AG10803 (cell line): ENCODE data around the gene RBL1.
"Not testable (repeated sequence)": the region's sequence is repeated elsewhere in the genome, so short reads cannot be mapped to it uniquely, and the experiment has no call there.

ENCODE experiments used
- DNase-seq: peaks from one replicate; pipeline ENCODE4 v3.0.0; 2010; ENCODE audit warnings: low read depth
- H3K4me3 ChIP-seq: 2 replicates; pipeline ENCODE4 v1.5.1; 2011; ENCODE audit warnings: mild to moderate bottlenecking, low read length, control low read depth
- CTCF ChIP-seq: conservative IDR thresholded peaks from 2 replicates; pipeline ENCODE4 v1.5.1; 2011; ENCODE audit warnings: mild to moderate bottlenecking, low read length, control low read depth, inconsistent platforms

Gene RBL1

GRCh38 chr20:36975099-36975818 lies 120.5 kb downstream of the RBL1 start:
- TF ChIP-seq CTCF = no peak
- no peak for DNase-seq
- no peak overlapping the region for H3K4me3 ChIP-seq

GRCh38 chr20:36974660-36975059 lies 121.1 kb downstream of the RBL1 start:
- TF ChIP-seq CTCF = no peak
- no peak for DNase-seq
- no peak overlapping the region for H3K4me3 ChIP-seq

- no peak overlapping the region for H3K4me3 ChIP-seq
- no peak for DNase-seq
- TF ChIP-seq CTCF = no peak
Measured at GRCh38 chr20:36971103-36971502, 124.7 kb downstream of the RBL1 start.

DNA sequence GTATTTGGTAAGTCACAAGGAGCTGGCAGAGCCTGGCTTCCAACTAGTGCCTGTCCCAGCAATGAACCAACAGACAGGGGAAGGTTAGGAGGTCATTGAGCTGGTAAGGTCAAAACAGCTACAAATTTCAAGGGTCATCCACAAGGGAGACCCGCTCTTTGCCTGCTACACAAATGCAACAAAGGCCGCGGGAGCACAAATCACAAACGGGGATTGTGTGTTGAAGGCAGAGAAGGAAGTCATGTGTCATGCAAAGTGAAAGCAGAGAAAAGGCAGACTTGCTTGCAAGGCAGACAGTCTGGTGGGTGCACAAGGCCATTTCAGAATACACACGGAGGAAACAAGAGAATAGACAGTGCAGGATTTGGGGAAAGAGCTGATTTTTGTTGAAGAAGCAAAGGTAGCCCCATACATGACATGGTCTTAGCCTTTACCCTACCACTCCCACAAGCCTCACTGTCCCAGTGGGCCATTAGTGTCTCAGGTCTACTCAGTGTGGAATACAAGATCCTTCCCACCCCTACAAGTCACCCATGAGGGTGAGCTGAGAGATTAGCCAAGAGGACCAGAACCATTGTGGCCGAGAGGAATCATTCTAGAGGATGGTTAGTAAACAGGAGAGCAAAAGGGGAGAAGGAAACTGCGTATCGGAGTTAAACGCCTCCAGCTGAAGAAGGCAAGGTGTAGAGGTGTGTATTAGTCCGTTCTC lies 126.2 kb downstream of the RBL1 start:
- H3K4me3 ChIP-seq = no peak overlapping the region
- TF ChIP-seq CTCF = no peak
- no peak for DNase-seq

DNA sequence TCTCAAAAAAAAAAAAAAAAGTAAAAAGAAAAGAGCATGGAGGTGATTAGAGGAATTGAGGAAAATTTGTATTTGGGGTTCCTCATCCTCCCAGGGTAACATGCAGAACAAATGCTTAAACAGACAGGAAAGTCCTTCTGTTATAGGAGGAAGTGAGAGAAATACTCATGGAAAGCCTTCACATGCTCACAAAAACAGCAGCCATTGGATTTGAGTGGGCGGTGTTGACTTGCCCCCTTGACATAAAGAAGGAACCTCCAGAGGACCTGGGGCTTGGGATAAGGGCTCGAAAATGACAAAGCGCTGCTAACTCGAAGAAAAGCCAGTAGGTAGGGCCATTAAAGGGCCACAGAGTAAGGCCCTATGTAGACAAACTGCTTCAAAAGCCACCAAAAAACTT lies 126.7 kb downstream of the RBL1 start:
- H3K4me3 ChIP-seq = no peak overlapping the region
- no peak for TF ChIP-seq CTCF
- DNase-seq = no peak

DNA sequence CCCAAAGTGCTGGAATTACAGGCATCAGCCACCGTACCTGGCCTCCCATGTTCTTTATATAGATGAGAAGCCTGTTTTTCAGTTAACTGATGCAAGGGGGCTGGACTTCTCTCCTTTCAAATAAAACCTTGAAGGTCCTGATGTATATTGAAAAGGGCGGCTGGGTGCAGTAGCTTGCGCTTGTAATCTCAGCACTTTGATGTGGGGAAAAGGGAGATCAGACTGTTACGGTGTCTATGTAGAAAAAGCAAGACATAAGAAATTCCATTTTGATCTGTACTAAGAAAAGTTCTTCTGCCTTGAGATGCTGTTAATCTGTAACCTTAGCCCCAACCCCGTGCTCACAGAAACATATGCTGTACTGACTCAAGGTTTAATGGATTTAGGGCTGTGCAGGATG lies 128.2 kb downstream of the RBL1 start:
- no peak for TF ChIP-seq CTCF
- DNase-seq = no peak

GRCh38 chr20:36966965-36967364 lies 128.8 kb downstream of the RBL1 start:
- not testable (repeated sequence) for H3K4me3 ChIP-seq, DNase-seq

More for the DNA sequence above, 128.2 kb downstream of the RBL1 start:
- H3K4me3 ChIP-seq = no peak overlapping the region

DNA sequence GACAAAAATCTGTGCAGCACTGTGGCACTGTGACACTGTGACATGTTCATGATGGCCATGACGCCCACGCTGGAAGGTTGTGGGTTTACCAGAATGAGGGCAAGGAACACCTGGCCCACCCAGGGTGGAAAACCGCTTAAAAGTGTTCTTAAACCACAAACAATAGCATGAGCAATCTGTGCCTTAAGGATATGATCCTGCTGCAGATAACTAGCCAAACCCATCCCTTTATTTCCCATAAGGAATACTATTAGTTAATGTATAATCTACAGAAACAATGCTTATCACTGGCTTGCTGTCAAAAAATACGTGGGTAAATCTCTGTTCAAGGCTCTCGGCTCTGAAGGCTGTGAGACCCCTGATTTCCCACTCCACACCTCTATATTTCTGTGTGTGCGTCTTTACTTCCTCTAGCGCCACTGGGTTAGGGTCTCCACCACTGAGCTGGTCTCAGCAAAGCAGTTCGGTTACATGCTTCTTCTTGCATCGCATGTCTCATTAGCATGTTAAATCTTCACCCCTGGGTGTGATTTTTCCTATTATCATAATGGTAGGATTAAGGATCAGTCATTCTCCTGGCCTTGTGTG lies 133.3 kb downstream of the RBL1 start:
- not testable (repeated sequence) for H3K4me3 ChIP-seq, DNase-seq
